ENCODE results near the gene TMEM135.
"Not testable (repeated sequence)": the region's sequence is repeated elsewhere in the genome, so short reads cannot be mapped to it uniquely, and the experiment has no call there.

The TMEM135 gene

DNA sequence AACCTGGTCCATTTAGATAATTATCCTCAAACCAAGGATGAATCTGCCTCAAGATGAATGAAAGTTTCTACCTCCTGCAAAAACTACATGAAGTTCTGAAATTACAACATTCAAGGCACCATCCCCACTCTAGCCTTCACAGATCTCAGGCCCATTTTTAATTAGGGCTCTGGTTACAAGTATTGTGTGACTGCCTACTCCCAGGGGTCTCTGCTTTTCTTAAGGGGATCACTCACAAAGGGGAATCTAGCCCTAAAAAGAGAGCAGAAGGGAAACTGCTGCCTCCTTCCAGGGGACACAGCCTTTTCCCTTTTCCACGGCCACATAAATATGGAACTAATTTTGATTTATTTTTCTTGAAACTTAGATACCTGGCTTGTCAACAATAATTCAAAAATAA, 17.4 kb upstream of the TMEM135 start:
- no peak overlapping the region for H3K9ac ChIP-seq (ENCODE audit: low read depth in 1 of 2, low read length in 2 of 2)
- no peaks in the 10 kb centered on the region for H3K36me3 ChIP-seq (ENCODE audit: control insufficient read depth in 2 of 2, insufficient read depth in 2 of 2, low read length in 2 of 2)
- H3K4me3 ChIP-seq (ENCODE audit: low read length in 2 of 2): no peak overlapping the region
- no peak overlapping the region for H3K27ac ChIP-seq (ENCODE audit: low read depth in 2 of 2, low read length in 2 of 2)
- peaks cover 6 to 9% of the 10 kb centered on the region in 2 donors for H3K4me1 ChIP-seq (ENCODE audit: control insufficient read depth in 2 of 2, insufficient read depth in 2 of 2, low read length in 2 of 2)
- H3K27me3 ChIP-seq (ENCODE audit: control insufficient read depth in 2 of 2, insufficient read depth in 2 of 2, low read length in 2 of 2): no peaks in the 10 kb centered on the region
- no peaks in the 10 kb centered on the region for H3K9me3 ChIP-seq (ENCODE audit: control insufficient read depth in 2 of 2, low read length in 2 of 2)

DNA sequence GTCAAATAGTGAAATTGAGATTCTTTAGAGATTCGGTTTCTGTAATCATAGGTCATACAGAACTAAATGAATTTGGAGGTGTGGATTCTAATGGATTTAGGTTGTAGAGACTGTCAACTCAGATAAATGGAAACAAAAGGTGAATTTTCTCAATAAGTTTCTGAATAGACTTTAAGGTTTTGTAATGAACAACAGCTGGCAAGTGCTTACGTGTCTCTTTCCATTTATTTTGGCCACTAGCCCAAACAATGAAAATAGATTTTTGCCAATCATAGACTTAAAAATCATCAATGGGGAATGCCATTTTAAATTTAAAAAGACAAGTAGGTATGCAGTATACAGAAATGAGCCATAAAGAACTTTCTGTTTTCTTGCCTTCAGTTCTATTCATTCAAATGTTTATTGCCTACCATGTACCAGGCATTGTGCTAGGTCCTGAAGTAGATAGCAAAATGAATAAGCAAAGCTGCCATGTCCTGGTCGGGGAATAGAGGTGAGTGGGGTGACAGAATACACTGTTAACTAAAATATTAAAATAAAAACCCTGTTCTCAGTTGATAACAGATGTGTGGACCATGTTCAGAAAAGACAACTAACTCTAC, 16.9 kb upstream of the TMEM135 start:
- Histone ChIP-seq H3K9ac (ENCODE audit: low read depth in 1 of 2, low read length in 2 of 2) (no peak overlapping the region), H3K27me3 (ENCODE audit: control insufficient read depth in 2 of 2, insufficient read depth in 2 of 2, low read length in 2 of 2) (no peaks in the 10 kb centered on the region), H3K27ac (ENCODE audit: low read depth in 2 of 2, low read length in 2 of 2) (no peak overlapping the region), H3K36me3 (ENCODE audit: control insufficient read depth in 2 of 2, insufficient read depth in 2 of 2, low read length in 2 of 2) (no peaks in the 10 kb centered on the region), H3K4me3 (ENCODE audit: low read length in 2 of 2) (no peak overlapping the region), H3K9me3 (ENCODE audit: control insufficient read depth in 2 of 2, low read length in 2 of 2) (no peaks in the 10 kb centered on the region), H3K4me1 (ENCODE audit: control insufficient read depth in 2 of 2, insufficient read depth in 2 of 2, low read length in 2 of 2) (peaks cover 6 to 9% of the 10 kb centered on the region in 2 donors)

GRCh38 chr11:87022254-87022653, 15.5 kb upstream of the TMEM135 start:
- no peaks in the 10 kb centered on the region for H3K27me3 ChIP-seq (ENCODE audit: control insufficient read depth in 2 of 2, insufficient read depth in 2 of 2, low read length in 2 of 2)
- H3K27ac ChIP-seq (ENCODE audit: low read depth in 2 of 2, low read length in 2 of 2): no peak overlapping the region
- no peaks in the 10 kb centered on the region for H3K36me3 ChIP-seq (ENCODE audit: control insufficient read depth in 2 of 2, insufficient read depth in 2 of 2, low read length in 2 of 2)
- H3K4me1 ChIP-seq (ENCODE audit: control insufficient read depth in 2 of 2, insufficient read depth in 2 of 2, low read length in 2 of 2): peaks cover 6 to 9% of the 10 kb centered on the region in 2 donors
- no peak overlapping the region for H3K9ac ChIP-seq (ENCODE audit: low read depth in 1 of 2, low read length in 2 of 2)
- no peaks in the 10 kb centered on the region for H3K9me3 ChIP-seq (ENCODE audit: control insufficient read depth in 2 of 2, low read length in 2 of 2)
- no peak overlapping the region for H3K4me3 ChIP-seq (ENCODE audit: low read length in 2 of 2)

GRCh38 chr11:87022738-87023137, 15.0 kb upstream of the TMEM135 start:
- H3K27me3 ChIP-seq (ENCODE audit: control insufficient read depth in 2 of 2, insufficient read depth in 2 of 2, low read length in 2 of 2): no peaks in the 10 kb centered on the region
- no peak overlapping the region for H3K9ac ChIP-seq (ENCODE audit: low read depth in 1 of 2, low read length in 2 of 2)

DNA sequence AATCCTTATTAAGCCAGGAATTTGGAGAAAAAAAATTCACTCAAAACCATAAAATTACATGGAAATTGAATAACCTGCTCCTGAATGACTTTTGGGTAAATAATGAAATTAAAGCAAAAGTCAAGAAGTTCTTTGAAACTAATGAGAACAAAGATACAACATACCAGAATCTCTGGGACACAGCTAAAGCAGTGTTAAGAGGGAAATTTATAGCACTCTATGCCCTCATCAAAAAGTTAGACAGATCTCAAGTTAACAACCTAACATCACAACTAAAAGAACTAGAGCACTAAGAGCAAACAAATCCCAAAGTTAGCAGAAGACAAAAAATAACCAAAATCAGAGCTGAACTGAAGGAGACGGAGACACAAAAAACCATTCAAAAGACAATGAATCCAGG, 11.3 kb upstream of the TMEM135 start:
- H3K4me1 ChIP-seq (ENCODE audit: control insufficient read depth in 2 of 2, insufficient read depth in 2 of 2, low read length in 2 of 2); H3K36me3 ChIP-seq (ENCODE audit: control insufficient read depth in 2 of 2, insufficient read depth in 2 of 2, low read length in 2 of 2): not testable (repeated sequence)

More at GRCh38 chr11:87022738-87023137, 15.0 kb upstream of the TMEM135 start:
- H3K27ac ChIP-seq (ENCODE audit: low read depth in 2 of 2, low read length in 2 of 2): no peak overlapping the region
- H3K36me3 ChIP-seq (ENCODE audit: control insufficient read depth in 2 of 2, insufficient read depth in 2 of 2, low read length in 2 of 2): no peaks in the 10 kb centered on the region
- H3K9me3 ChIP-seq (ENCODE audit: control insufficient read depth in 2 of 2, low read length in 2 of 2): no peaks in the 10 kb centered on the region
- no peak overlapping the region for H3K4me3 ChIP-seq (ENCODE audit: low read length in 2 of 2)
- H3K4me1 ChIP-seq (ENCODE audit: control insufficient read depth in 2 of 2, insufficient read depth in 2 of 2, low read length in 2 of 2): peaks cover 6 to 9% of the 10 kb centered on the region in 2 donors

DNA sequence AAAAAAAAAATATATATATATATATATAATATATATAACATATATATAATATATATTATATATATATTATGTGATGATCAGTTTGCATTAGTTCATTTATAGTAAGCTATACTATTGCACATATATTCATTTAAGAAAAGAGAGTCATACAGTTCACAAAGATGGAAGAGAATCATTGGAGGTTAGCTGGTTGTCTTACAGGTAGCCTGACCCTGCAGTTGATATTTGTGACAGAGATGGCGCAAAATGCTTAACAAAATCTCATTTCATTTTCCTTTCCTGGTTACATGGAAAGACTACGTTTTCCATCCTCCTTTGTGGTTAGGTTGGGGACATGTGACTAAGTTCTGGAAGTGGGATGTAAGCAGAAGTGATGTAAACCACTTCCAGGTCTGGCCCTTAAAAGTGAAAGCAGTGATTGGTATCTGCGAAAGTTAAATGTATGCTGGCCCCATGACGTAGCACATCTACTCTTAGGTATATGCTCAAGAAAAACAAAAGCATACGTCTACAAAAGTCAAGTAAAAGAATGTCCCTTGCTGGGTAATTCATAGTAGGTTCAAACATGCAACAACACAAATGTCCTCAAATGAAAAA, 7.2 kb upstream of the TMEM135 start:
- H3K9me3 ChIP-seq (ENCODE audit: control insufficient read depth in 2 of 2, low read length in 2 of 2): no peaks in the 10 kb centered on the region
- no peaks in the 10 kb centered on the region for H3K4me1 ChIP-seq (ENCODE audit: control insufficient read depth in 2 of 2, insufficient read depth in 2 of 2, low read length in 2 of 2)
- H3K9ac ChIP-seq (ENCODE audit: low read depth in 1 of 2, low read length in 2 of 2): no peak overlapping the region
- no peak overlapping the region for H3K4me3 ChIP-seq (ENCODE audit: low read length in 2 of 2)
- no peak overlapping the region for H3K27ac ChIP-seq (ENCODE audit: low read depth in 2 of 2, low read length in 2 of 2)
- no peaks in the 10 kb centered on the region for H3K27me3 ChIP-seq (ENCODE audit: control insufficient read depth in 2 of 2, insufficient read depth in 2 of 2, low read length in 2 of 2)
- H3K36me3 ChIP-seq (ENCODE audit: control insufficient read depth in 2 of 2, insufficient read depth in 2 of 2, low read length in 2 of 2): no peaks in the 10 kb centered on the region

More for the DNA sequence above, 11.3 kb upstream of the TMEM135 start:
- H3K9ac ChIP-seq (ENCODE audit: low read depth in 1 of 2, low read length in 2 of 2); H3K4me3 ChIP-seq (ENCODE audit: low read length in 2 of 2); H3K27ac ChIP-seq (ENCODE audit: low read depth in 2 of 2, low read length in 2 of 2); H3K9me3 ChIP-seq (ENCODE audit: control insufficient read depth in 2 of 2, low read length in 2 of 2); H3K27me3 ChIP-seq (ENCODE audit: control insufficient read depth in 2 of 2, insufficient read depth in 2 of 2, low read length in 2 of 2): not testable (repeated sequence)

- no peaks in the 10 kb centered on the region for H3K27me3 ChIP-seq (ENCODE audit: control insufficient read depth in 2 of 2, insufficient read depth in 2 of 2, low read length in 2 of 2)
- H3K9ac ChIP-seq (ENCODE audit: low read depth in 1 of 2, low read length in 2 of 2): no peak overlapping the region
- peaks cover 0 to 3% of the 10 kb centered on the region in 2 donors for H3K4me1 ChIP-seq (ENCODE audit: control insufficient read depth in 2 of 2, insufficient read depth in 2 of 2, low read length in 2 of 2)
- no peak overlapping the region for H3K4me3 ChIP-seq (ENCODE audit: low read length in 2 of 2)
- no peak overlapping the region for H3K27ac ChIP-seq (ENCODE audit: low read depth in 2 of 2, low read length in 2 of 2)
- H3K9me3 ChIP-seq (ENCODE audit: control insufficient read depth in 2 of 2, low read length in 2 of 2): no peaks in the 10 kb centered on the region
- H3K36me3 ChIP-seq (ENCODE audit: control insufficient read depth in 2 of 2, insufficient read depth in 2 of 2, low read length in 2 of 2): no peaks in the 10 kb centered on the region
These were observed 6.1 kb upstream of the TMEM135 start for GRCh38 chr11:87031433-87032170.

DNA sequence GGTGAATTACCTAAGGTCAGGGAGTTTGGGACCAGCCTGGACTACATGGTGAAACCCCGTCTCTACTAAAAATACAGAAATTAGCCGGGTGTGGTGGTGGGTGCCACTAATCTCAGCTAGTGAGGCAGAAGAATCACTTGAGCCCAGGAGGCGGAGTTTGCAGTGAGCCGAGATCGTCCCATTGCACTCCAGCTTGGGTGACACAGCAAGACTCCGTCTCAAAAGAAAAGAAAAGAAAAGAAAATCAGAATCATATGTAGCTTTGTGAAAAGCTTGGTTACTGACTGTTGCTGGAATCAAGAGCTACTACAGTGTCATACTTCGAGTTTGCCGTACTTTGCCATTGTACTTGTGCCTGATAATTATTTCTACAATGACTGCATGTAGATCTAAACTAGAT, 4.2 kb upstream of the TMEM135 start:
- peaks cover 8 to 11% of the 10 kb centered on the region in 2 donors for H3K4me1 ChIP-seq (ENCODE audit: control insufficient read depth in 2 of 2, insufficient read depth in 2 of 2, low read length in 2 of 2)
- H3K9me3 ChIP-seq (ENCODE audit: control insufficient read depth in 2 of 2, low read length in 2 of 2): no peaks in the 10 kb centered on the region
- H3K9ac ChIP-seq (ENCODE audit: low read depth in 1 of 2, low read length in 2 of 2): no peak overlapping the region
- no peaks in the 10 kb centered on the region for H3K27me3 ChIP-seq (ENCODE audit: control insufficient read depth in 2 of 2, insufficient read depth in 2 of 2, low read length in 2 of 2)
- H3K4me3 ChIP-seq (ENCODE audit: low read length in 2 of 2): no peak overlapping the region
- no peak overlapping the region for H3K27ac ChIP-seq (ENCODE audit: low read depth in 2 of 2, low read length in 2 of 2)
- no peaks in the 10 kb centered on the region for H3K36me3 ChIP-seq (ENCODE audit: control insufficient read depth in 2 of 2, insufficient read depth in 2 of 2, low read length in 2 of 2)

DNA sequence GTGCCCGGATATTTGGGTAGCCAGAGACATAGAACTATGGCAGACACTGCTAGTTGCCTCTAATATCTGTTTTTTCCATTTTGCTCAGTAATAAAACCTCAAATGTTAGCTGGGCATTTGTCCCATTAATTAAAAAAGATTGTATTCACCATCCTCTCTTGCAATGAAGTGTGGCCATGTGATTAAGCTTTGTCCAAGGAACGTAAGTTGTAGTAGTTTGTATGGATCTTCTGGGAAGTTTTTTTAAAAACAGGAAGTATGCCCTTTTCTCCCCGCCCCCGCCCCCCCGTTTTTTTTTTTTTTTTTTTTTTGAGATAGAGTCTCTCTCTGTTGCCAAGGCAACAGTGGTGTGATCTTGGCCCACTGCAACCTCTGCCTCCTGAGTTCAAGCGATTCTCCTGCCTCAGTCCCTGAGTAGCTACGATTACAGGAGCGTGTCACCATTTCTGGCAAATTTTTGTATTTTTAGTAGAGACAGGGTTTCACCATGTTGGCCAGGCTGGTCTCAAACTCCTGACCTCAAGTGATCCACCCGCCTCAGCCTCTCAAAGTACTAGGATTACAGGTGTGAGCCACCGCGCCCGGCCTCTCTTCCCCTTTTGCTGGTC, 1.7 kb upstream of the TMEM135 start:
- peaks cover 8 to 11% of the 10 kb centered on the region in 2 donors for H3K4me1 ChIP-seq (ENCODE audit: control insufficient read depth in 2 of 2, insufficient read depth in 2 of 2, low read length in 2 of 2)
- no peak overlapping the region for H3K4me3 ChIP-seq (ENCODE audit: low read length in 2 of 2)
- H3K27ac ChIP-seq (ENCODE audit: low read depth in 2 of 2, low read length in 2 of 2): peak overlapping the region in 1 of 2 donors; percentile 85
- H3K9ac ChIP-seq (ENCODE audit: low read depth in 1 of 2, low read length in 2 of 2): no peak overlapping the region
- no peaks in the 10 kb centered on the region for H3K27me3 ChIP-seq (ENCODE audit: control insufficient read depth in 2 of 2, insufficient read depth in 2 of 2, low read length in 2 of 2)
- no peaks in the 10 kb centered on the region for H3K9me3 ChIP-seq (ENCODE audit: control insufficient read depth in 2 of 2, low read length in 2 of 2)
- no peaks in the 10 kb centered on the region for H3K36me3 ChIP-seq (ENCODE audit: control insufficient read depth in 2 of 2, insufficient read depth in 2 of 2, low read length in 2 of 2)

Data from mucosa of rectum (tissue), 2 donors.